ENCODE results near the gene CENPT. TPM values are rescaled to one million over a fixed set of nuclear protein-coding genes. Genes with fewer than 3 reads are reported as not detected.

CENPT gene
- total and polyA plus RNA-seq, 2 of the 13 experiments (the other 11 are each of a cell fraction or from before 2014, with no cell fraction given) = 40.9 to 43.3 TPM

DNA sequence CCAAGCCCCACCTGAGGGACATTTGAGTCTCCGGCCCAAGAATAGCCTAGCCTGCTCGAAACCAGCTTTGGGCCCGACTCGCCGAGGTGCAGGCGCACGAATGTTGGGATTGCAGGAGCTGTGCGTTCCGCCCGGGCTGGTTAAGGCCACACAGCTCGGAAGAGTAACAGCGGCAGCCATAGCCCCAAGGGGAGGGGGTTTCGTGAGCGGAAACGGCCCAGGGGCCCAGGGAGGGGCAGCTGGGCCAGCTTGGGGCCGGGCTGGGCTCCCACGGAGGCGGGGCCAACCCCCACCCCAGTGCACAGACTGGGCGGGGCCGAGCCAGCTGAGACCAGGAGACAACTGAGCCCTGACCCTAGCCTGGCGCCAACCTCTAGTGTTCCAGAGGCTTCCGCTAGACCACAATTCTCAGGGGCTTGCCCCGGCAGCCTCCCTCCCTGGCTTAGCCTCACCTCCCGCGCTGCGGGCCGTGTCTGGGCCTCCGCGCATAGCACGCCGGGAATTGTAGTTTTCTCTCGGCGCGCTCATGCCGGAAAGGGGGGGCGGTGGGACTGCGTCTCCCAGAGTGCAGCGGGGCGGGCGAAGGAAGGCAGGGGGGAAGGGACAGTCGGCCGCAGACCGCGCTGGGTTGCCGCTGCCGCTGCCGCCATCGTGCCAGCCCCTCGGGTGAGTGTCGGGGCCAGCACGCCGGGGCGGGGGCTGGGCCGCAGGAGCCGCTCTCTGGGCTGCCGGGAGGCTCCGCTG lies 1.0 kb downstream of the CENPT start, which contains the start of gene NUTF2 (continued):
- TF ChIP-seq ZNF367 (CRISPR knock-in tag; IDR thresholded peaks at IDR 0.05; ENCODE audit: borderline replicate concordance) = 0 out of 2 replicates have a peak, but pooled peaks have one; percentile 69
- peak; percentile 87 for TF ChIP-seq ZNF607 (CRISPR knock-in tag; IDR thresholded peaks at IDR 0.05; ENCODE audit: borderline replicate concordance)
- TF ChIP-seq MYNN (CRISPR knock-in tag; IDR thresholded peaks at IDR 0.05; ENCODE audit: low read depth) = no peak; the same call in 1 of the 2 replicates
- TF ChIP-seq CREB1 (IDR thresholded peaks at IDR 0.05) = peak; percentile 77
- TF ChIP-seq CREB1 (CRISPR knock-in tag; IDR thresholded peaks at IDR 0.05) = peak; percentile 81; the same call in 1 of the 2 replicates
- TF ChIP-seq, protein P1, sequence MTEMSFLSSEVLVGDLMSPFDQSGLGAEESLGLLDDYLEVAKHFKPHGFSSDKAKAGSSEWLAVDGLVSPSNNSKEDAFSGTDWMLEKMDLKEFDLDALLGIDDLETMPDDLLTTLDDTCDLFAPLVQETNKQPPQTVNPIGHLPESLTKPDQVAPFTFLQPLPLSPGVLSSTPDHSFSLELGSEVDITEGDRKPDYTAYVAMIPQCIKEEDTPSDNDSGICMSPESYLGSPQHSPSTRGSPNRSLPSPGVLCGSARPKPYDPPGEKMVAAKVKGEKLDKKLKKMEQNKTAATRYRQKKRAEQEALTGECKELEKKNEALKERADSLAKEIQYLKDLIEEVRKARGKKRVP (CRISPR knock-in tag; IDR thresholded peaks at IDR 0.05) = no peak
- TF ChIP-seq, protein P2, sequence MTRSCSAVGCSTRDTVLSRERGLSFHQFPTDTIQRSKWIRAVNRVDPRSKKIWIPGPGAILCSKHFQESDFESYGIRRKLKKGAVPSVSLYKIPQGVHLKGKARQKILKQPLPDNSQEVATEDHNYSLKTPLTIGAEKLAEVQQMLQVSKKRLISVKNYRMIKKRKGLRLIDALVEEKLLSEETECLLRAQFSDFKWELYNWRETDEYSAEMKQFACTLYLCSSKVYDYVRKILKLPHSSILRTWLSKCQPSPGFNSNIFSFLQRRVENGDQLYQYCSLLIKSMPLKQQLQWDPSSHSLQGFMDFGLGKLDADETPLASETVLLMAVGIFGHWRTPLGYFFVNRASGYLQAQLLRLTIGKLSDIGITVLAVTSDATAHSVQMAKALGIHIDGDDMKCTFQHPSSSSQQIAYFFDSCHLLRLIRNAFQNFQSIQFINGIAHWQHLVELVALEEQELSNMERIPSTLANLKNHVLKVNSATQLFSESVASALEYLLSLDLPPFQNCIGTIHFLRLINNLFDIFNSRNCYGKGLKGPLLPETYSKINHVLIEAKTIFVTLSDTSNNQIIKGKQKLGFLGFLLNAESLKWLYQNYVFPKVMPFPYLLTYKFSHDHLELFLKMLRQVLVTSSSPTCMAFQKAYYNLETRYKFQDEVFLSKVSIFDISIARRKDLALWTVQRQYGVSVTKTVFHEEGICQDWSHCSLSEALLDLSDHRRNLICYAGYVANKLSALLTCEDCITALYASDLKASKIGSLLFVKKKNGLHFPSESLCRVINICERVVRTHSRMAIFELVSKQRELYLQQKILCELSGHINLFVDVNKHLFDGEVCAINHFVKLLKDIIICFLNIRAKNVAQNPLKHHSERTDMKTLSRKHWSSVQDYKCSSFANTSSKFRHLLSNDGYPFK (CRISPR knock-in tag; IDR thresholded peaks at IDR 0.05; ENCODE audit: borderline replicate concordance) = peak; percentile 98
- TF ChIP-seq RCOR2 (CRISPR knock-in tag; IDR thresholded peaks at IDR 0.05) = no peak
- peak; percentile 93 for TF ChIP-seq ETV5 (CRISPR knock-in tag; IDR thresholded peaks at IDR 0.05; ENCODE audit: borderline replicate concordance)
- peak; percentile 83 for TF ChIP-seq AGO2 (optimal IDR thresholded peaks at IDR 0.05; ENCODE audit: low read depth, low read length)
- TF ChIP-seq, protein P3, sequence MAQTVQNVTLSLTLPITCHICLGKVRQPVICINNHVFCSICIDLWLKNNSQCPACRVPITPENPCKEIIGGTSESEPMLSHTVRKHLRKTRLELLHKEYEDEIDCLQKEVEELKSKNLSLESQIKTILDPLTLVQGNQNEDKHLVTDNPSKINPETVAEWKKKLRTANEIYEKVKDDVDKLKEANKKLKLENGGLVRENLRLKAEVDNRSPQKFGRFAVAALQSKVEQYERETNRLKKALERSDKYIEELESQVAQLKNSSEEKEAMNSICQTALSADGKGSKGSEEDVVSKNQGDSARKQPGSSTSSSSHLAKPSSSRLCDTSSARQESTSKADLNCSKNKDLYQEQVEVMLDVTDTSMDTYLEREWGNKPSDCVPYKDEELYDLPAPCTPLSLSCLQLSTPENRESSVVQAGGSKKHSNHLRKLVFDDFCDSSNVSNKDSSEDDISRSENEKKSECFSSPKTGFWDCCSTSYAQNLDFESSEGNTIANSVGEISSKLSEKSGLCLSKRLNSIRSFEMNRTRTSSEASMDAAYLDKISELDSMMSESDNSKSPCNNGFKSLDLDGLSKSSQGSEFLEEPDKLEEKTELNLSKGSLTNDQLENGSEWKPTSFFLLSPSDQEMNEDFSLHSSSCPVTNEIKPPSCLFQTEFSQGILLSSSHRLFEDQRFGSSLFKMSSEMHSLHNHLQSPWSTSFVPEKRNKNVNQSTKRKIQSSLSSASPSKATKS (CRISPR knock-in tag; IDR thresholded peaks at IDR 0.05) = peak; percentile 83; the same call in 1 of the 2 replicates
- no peak for TF ChIP-seq NFKBIZ (CRISPR knock-in tag; IDR thresholded peaks at IDR 0.05)
- peak; percentile 97 for TF ChIP-seq CREM (IDR thresholded peaks at IDR 0.05)
- TF ChIP-seq CREM (CRISPR knock-in tag; IDR thresholded peaks at IDR 0.05) = no peak
- TF ChIP-seq SP5 (CRISPR knock-in tag; IDR thresholded peaks at IDR 0.05; ENCODE audit: borderline replicate concordance, low read depth) = peak; percentile 98
- TF ChIP-seq ZNF883 (CRISPR knock-in tag; IDR thresholded peaks at IDR 0.05; ENCODE audit: not compliant biosample characterization) = peak; percentile 85
- TF ChIP-seq MIER3 (CRISPR knock-in tag; IDR thresholded peaks at IDR 0.05; ENCODE audit: borderline replicate concordance) = peak; percentile 62; the same call in 1 of the 2 replicates
- no peak for TF ChIP-seq ZNF570 (CRISPR knock-in tag; IDR thresholded peaks at IDR 0.05; ENCODE audit: borderline replicate concordance)
- TF ChIP-seq, protein P4, sequence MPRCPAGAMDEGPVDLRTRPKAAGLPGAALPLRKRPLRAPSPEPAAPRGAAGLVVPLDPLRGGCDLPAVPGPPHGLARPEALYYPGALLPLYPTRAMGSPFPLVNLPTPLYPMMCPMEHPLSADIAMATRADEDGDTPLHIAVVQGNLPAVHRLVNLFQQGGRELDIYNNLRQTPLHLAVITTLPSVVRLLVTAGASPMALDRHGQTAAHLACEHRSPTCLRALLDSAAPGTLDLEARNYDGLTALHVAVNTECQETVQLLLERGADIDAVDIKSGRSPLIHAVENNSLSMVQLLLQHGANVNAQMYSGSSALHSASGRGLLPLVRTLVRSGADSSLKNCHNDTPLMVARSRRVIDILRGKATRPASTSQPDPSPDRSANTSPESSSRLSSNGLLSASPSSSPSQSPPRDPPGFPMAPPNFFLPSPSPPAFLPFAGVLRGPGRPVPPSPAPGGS (CRISPR knock-in tag; IDR thresholded peaks at IDR 0.05) = peak; percentile 81
- no peak for TF ChIP-seq FOSL2 (CRISPR knock-in tag; IDR thresholded peaks at IDR 0.05)
- no peak for TF ChIP-seq KDM6A (CRISPR knock-in tag; IDR thresholded peaks at IDR 0.05; ENCODE audit: low read depth)
- TF ChIP-seq, protein P5, sequence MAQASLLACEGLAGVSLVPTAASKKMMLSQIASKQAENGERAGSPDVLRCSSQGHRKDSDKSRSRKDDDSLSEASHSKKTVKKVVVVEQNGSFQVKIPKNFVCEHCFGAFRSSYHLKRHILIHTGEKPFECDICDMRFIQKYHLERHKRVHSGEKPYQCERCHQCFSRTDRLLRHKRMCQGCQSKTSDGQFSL (CRISPR knock-in tag; IDR thresholded peaks at IDR 0.05) = peak; percentile 97
- peak; percentile 97 for TF ChIP-seq ZFX (CRISPR knock-in tag; IDR thresholded peaks at IDR 0.05; ENCODE audit: low read depth)
